ENCODE results near the gene NUP93. TPM values are rescaled to one million over a fixed set of nuclear protein-coding genes. Genes with fewer than 3 reads are reported as not detected.

The NUP93 gene
- total and polyA plus RNA-seq, 9 of the 15 experiments (the other 6 are each of a cell fraction or from before 2014, with no cell fraction given) = 92.0 to 162 (median 121) TPM

DNA sequence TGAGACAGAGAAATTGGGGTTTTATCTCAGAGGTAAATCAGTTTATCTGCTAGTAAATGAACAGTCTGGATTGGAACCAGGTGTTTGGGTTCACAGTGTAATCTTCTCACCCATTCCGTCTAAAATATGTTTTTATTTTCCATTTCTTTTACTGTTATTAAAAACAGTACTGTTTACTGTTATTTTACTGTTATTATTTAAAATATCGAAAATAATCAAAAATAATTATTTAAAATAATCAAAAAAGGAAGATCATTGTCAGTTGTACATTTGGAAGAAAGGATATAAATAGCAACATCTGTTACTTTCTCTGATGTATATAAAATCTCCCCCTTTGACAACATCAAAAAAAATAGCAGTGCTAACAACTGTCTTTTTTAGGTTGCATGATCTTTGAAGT, 11.5 kb downstream of the NUP93 start:
- Histone ChIP-seq H3K9ac (ENCODE audit: insufficient read depth in 1 of 2, low read depth in 2 of 2, low read length in 2 of 2) (no peak overlapping the region), H3K36me3 (ENCODE audit: control insufficient read depth, insufficient read depth, low read length) (peaks cover 2% of the 10 kb centered on the region; the same call in 1 of the 3 replicates), H4K20me1 (replicated peaks; ENCODE audit: control insufficient read depth, insufficient read depth, low read length) (peaks cover 21% of the 10 kb centered on the region; the same call in 1 of the 2 replicates), H3K27me3 (ENCODE audit: control insufficient read depth in 2 of 2, insufficient read depth in 2 of 2, low read length in 2 of 2) (no peaks in the 10 kb centered on the region), H3K79me2 (ENCODE audit: control insufficient read depth, insufficient read depth, low read length) (peaks cover 76% of the 10 kb centered on the region), H2AFZ (ENCODE audit: low read depth, low read length) (no peak overlapping the region), H3K4me3 (no peak overlapping the region), H3K4me1 (replicated peaks in 1 of 2; ENCODE audit: control insufficient read depth in 2 of 2, insufficient read depth in 2 of 2, low read length in 2 of 2) (peaks cover 11 to 31% of the 10 kb centered on the region in 2 experiments; a peak in 4 of 5 replicates), H3K9me3 (replicated peaks; ENCODE audit: control insufficient read depth, insufficient read depth, low read depth, low read length) (no peaks in the 10 kb centered on the region), H3K4me2 (ENCODE audit: insufficient read depth, low read length) (no peak overlapping the region), H3K9me1 (ENCODE audit: control insufficient read depth, insufficient read depth, low read length) (peaks cover 3% of the 10 kb centered on the region), H3K27ac (ENCODE audit: extremely low read depth, low read depth, low read length) (no peak overlapping the region)
- ChIA-PET POLR2A (no interaction called here), CTCF (ENCODE audit: low intra/inter-chr PET ratio) (no interaction called here)
- DNase-seq (ENCODE audit: extremely low read depth in 1 of 4, low spot score in 3 of 4) (no peak), FAIRE-seq (no peak), ATAC-seq (no peak)
- intact Hi-C loops (cut with micrococcal nuclease) (no loop called here), in situ Hi-C loops (cut with MboI) (no loop called here)
- 23% methylated on average over 2 of the region's 2 CpGs for WGBS (ENCODE audit: insufficient coverage, low coverage, missing lambda C conversion rate)
- BruUV-seq (replicated peaks) = no TSS peak
- TF ChIP-seq CBFA2T2 (conservative IDR thresholded peaks at IDR 0.05) = no peak
- TF ChIP-seq ZNF347 (CRISPR knock-in tag; IDR thresholded peaks at IDR 0.05; ENCODE audit: low read depth) = no peak
- TF ChIP-seq, protein P1, sequence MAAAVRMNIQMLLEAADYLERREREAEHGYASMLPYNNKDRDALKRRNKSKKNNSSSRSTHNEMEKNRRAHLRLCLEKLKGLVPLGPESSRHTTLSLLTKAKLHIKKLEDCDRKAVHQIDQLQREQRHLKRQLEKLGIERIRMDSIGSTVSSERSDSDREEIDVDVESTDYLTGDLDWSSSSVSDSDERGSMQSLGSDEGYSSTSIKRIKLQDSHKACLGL (CRISPR knock-in tag; IDR thresholded peaks at IDR 0.05; ENCODE audit: borderline replicate concordance, poor library complexity, severe bottlenecking) = no peak
- TF ChIP-seq CBX5 (IDR thresholded peaks at IDR 0.05; ENCODE audit: borderline replicate concordance, low read depth) = no peak
- no peak for TF ChIP-seq KAT2B (IDR thresholded peaks at IDR 0.05; ENCODE audit: low read depth, low read length)
- TF ChIP-seq SRSF3 (IDR thresholded peaks at IDR 0.05; ENCODE audit: insufficient read depth, low read length) = no peak
- TF ChIP-seq, protein P2, sequence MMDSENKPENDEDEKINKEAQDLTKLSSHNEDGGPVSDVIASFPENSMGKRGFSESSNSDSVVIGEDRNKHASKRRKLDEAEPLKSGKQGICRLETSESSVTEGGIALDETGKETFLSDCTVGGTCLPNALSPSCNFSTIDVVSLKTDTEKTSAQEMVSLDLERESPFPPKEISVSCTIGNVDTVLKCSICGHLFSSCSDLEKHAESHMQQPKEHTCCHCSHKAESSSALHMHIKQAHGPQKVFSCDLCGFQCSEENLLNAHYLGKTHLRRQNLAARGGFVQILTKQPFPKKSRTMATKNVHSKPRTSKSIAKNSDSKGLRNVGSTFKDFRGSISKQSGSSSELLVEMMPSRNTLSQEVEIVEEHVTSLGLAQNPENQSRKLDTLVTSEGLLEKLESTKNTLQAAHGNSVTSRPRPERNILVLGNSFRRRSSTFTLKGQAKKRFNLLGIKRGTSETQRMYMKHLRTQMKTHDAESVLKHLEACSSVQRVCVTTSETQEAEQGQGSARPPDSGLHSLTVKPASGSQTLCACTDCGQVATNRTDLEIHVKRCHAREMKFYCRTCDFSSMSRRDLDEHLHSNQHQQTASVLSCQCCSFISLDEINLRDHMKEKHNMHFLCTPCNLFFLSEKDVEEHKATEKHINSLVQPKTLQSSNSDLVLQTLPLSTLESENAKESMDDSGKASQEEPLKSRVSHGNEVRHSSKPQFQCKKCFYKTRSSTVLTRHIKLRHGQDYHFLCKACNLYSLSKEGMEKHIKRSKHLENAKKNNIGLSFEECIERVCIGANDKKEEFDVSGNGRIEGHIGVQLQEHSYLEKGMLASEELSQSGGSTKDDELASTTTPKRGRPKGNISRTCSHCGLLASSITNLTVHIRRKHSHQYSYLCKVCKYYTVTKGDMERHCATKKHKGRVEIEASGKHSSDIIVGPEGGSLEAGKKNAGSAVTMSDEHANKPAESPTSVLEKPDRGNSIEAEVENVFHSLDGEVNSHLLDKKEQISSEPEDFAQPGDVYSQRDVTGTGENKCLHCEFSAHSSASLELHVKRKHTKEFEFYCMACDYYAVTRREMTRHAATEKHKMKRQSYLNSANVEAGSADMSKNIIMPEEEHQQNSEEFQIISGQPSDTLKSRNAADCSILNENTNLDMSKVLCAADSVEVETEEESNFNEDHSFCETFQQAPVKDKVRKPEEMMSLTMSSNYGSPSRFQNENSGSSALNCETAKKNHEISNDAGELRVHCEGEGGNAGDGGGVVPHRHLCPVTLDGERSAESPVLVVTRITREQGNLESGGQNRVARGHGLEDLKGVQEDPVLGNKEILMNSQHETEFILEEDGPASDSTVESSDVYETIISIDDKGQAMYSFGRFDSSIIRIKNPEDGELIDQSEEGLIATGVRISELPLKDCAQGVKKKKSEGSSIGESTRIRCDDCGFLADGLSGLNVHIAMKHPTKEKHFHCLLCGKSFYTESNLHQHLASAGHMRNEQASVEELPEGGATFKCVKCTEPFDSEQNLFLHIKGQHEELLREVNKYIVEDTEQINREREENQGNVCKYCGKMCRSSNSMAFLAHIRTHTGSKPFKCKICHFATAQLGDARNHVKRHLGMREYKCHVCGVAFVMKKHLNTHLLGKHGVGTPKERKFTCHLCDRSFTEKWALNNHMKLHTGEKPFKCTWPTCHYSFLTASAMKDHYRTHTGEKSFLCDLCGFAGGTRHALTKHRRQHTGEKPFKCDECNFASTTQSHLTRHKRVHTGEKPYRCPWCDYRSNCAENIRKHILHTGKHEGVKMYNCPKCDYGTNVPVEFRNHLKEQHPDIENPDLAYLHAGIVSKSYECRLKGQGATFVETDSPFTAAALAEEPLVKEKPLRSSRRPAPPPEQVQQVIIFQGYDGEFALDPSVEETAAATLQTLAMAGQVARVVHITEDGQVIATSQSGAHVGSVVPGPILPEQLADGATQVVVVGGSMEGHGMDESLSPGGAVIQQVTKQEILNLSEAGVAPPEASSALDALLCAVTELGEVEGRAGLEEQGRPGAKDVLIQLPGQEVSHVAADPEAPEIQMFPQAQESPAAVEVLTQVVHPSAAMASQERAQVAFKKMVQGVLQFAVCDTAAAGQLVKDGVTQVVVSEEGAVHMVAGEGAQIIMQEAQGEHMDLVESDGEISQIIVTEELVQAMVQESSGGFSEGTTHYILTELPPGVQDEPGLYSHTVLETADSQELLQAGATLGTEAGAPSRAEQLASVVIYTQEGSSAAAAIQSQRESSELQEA (IDR thresholded peaks at IDR 0.05; ENCODE audit: low read depth) = no peak
- no peak for TF ChIP-seq TBP (optimal IDR thresholded peaks at IDR 0.05; ENCODE audit: low read depth, low read length)
- TF ChIP-seq, protein P3, sequence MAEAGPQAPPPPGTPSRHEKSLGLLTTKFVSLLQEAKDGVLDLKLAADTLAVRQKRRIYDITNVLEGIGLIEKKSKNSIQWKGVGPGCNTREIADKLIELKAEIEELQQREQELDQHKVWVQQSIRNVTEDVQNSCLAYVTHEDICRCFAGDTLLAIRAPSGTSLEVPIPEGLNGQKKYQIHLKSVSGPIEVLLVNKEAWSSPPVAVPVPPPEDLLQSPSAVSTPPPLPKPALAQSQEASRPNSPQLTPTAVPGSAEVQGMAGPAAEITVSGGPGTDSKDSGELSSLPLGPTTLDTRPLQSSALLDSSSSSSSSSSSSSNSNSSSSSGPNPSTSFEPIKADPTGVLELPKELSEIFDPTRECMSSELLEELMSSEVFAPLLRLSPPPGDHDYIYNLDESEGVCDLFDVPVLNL (CRISPR knock-in tag; IDR thresholded peaks at IDR 0.05; ENCODE audit: low read depth) = no peak
- TF ChIP-seq EP300 (IDR thresholded peaks at IDR 0.05; ENCODE audit: low read length) = no peak
- TF ChIP-seq, protein P4, sequence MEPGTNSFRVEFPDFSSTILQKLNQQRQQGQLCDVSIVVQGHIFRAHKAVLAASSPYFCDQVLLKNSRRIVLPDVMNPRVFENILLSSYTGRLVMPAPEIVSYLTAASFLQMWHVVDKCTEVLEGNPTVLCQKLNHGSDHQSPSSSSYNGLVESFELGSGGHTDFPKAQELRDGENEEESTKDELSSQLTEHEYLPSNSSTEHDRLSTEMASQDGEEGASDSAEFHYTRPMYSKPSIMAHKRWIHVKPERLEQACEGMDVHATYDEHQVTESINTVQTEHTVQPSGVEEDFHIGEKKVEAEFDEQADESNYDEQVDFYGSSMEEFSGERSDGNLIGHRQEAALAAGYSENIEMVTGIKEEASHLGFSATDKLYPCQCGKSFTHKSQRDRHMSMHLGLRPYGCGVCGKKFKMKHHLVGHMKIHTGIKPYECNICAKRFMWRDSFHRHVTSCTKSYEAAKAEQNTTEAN (CRISPR knock-in tag; IDR thresholded peaks at IDR 0.05) = no peak
- TF ChIP-seq RBM15 (IDR thresholded peaks at IDR 0.05; ENCODE audit: insufficient read depth, low read length) = no peak

Measured in K562 (cell line).